OCI-LY7 (cell line): ENCODE data around the gene POGZ.

Source experiments
- CTCF ChIP-seq: fragments of 200-600 bp; sonication (generic); conservative IDR thresholded peaks from 2 replicates; pipeline ENCODE4 v1.5.1; 2014; ENCODE audit warnings: mild to moderate bottlenecking, antibody characterized with exemption, low read length, moderate library complexity, mixed read lengths
- EZH2phosphoT487 ChIP-seq: fragments of 200-600 bp; sonication (generic); IDR thresholded peaks from 2 replicates; pipeline ENCODE4 v1.6.1; 2018; ENCODE audit warnings: low read depth, borderline replicate concordance, mild to moderate bottlenecking, mixed run types, antibody characterized with exemption, low read length, moderate library complexity, mixed read lengths

- TF ChIP-seq CTCF (no peak), EZH2phosphoT487 (no peak)
Measured at GRCh38 chr1:151493042-151493441, 33.7 kb upstream of the POGZ start.
